H1 (cell line): ENCODE measurements around the gene PCGF3. TPM values are rescaled to one million over a fixed set of nuclear protein-coding genes. Genes with fewer than 3 reads are reported as not detected.

Experiments used
- CTCF ChIA-PET: fragments of 300-600 bp; sonication (Branson Sonifier 250); formaldehyde crosslinking; loops from one replicate; lab custom pipeline; 2021; ENCODE audit not compliant: partially characterized antibody; lab: Charles Lee
- POLR2A ChIA-PET: fragments of 300-600 bp; sonication (Branson Sonifier 250); formaldehyde crosslinking; loops from one replicate; lab custom pipeline; 2021; ENCODE audit warnings: inconsistent platforms; ENCODE audit not compliant: partially characterized antibody; lab: Charles Lee
- DNase-seq, 2 experiments: peaks; one replicate each; pipeline versions ENCODE4 v3.0.0 to v3.0.0-alpha.2; 2010 to 2022; ENCODE audit warnings: low spot score in 2 of 2, low read depth in 1 of 2, mixed read lengths in 1 of 2
- FAIRE-seq: peaks from 2 replicates; lab custom pipeline; 2011; peaks lifted over from hg19 to GRCh38; lab: Jason Lieb, UNC
- H2AFZ ChIP-seq: 2 replicates; pipeline ENCODE4 v1.8.1; 2012; ENCODE audit warnings: low read length, inconsistent platforms
- H2AK5ac ChIP-seq: 2 replicates; pipeline ENCODE4 v1.6.1; 2013; ENCODE audit warnings: low read depth, low read length
- H2BK120ac ChIP-seq: replicated peaks from 2 replicates; pipeline ENCODE3; 2013; ENCODE audit warnings: low read depth, low read length, inconsistent platforms
- H2BK12ac ChIP-seq: 2 replicates; pipeline ENCODE4 v1.6.1; 2013; ENCODE audit warnings: low read depth, low read length
- H2BK15ac ChIP-seq: 2 replicates; pipeline ENCODE4 v1.6.1; 2013; ENCODE audit warnings: low read length
- H2BK20ac ChIP-seq: 2 replicates; pipeline ENCODE4 v1.6.1; 2013; ENCODE audit warnings: low read length
- H2BK5ac ChIP-seq: 2 replicates; pipeline ENCODE4 v1.6.1; 2013; ENCODE audit warnings: low read depth, low read length
- H3K14ac ChIP-seq: 2 replicates; pipeline ENCODE4 v1.6.1; 2013; ENCODE audit warnings: inconsistent platforms; ENCODE audit not compliant: insufficient read length
- H3K18ac ChIP-seq: 2 replicates; pipeline ENCODE4 v1.6.1; 2013; ENCODE audit warnings: low read length; ENCODE audit errors: extremely low read depth
- H3K23ac ChIP-seq: 2 replicates; pipeline ENCODE4 v1.6.1; 2013; ENCODE audit warnings: inconsistent platforms; ENCODE audit not compliant: insufficient read length
- H3K23me2 ChIP-seq: 2 replicates; pipeline ENCODE4 v1.6.1; 2013; ENCODE audit warnings: low read depth, low read length
- H3K27ac ChIP-seq: 2 replicates; pipeline ENCODE4 v1.6.1; 2011; ENCODE audit warnings: low read depth, low read length, inconsistent platforms
- H3K27me3 ChIP-seq, 4 experiments: replicated peaks in 1 of 4; 1 replicate in 1 of 4; 2 replicates in 3 of 4; pipeline versions ENCODE4 v1.6.1 to v1.8.1; 2011 to 2013; ENCODE audit warnings: low read length in 3 of 4, mild to moderate bottlenecking in 3 of 4, inconsistent platforms in 2 of 4, mixed read lengths in 2 of 4, moderate library complexity in 1 of 4; ENCODE audit not compliant: control insufficient read depth in 3 of 4, insufficient read depth in 3 of 4; ENCODE audit errors: extremely low read depth in 1 of 4
- H3K36me3 ChIP-seq, 4 experiments: 2 replicates each; pipeline versions ENCODE4 v1.6.1 to v1.8.1; 2011 to 2013; ENCODE audit warnings: mild to moderate bottlenecking in 4 of 4, low read length in 3 of 4, moderate library complexity in 2 of 4, control low read depth in 1 of 4, inconsistent platforms in 1 of 4; ENCODE audit not compliant: insufficient read depth in 4 of 4, control insufficient read depth in 2 of 4
- H3K4ac ChIP-seq: replicated peaks from 2 replicates; pipeline ENCODE3; 2013; ENCODE audit warnings: low read length, low read depth, mixed read lengths, inconsistent platforms; ENCODE audit not compliant: insufficient read length
- H3K4me1 ChIP-seq, 4 experiments: replicated peaks in 1 of 4; 1 replicate in 1 of 4; 2 replicates in 3 of 4; pipeline versions ENCODE4 v1.6.1 to v1.8.1; 2011 to 2013; ENCODE audit warnings: low read length in 3 of 4, inconsistent platforms in 2 of 4, mixed read lengths in 1 of 4; ENCODE audit not compliant: insufficient read depth in 4 of 4, control insufficient read depth in 3 of 4
- H3K4me2 ChIP-seq, 2 experiments: 2 replicates each; pipeline versions ENCODE4 v1.6.1 to v1.8.1; 2011 to 2013; ENCODE audit warnings: low read depth in 2 of 2, low read length in 2 of 2, control low read depth in 1 of 2, inconsistent platforms in 1 of 2, mild to moderate bottlenecking in 1 of 2; ENCODE audit not compliant: insufficient read depth in 1 of 2
- H3K4me3 ChIP-seq, 4 experiments: fragments of 200-600, 300-600 bp in 1 of 4; sonication (generic), shearing (Covaris generic), sonication (Bioruptor Twin) in 1 of 4; 2 replicates each; pipeline versions ENCODE4 v1.5.1 to v1.8.1; 2011 to 2016; ENCODE audit warnings: low read length in 4 of 4, low read depth in 3 of 4, control low read depth in 2 of 4, inconsistent platforms in 2 of 4, mild to moderate bottlenecking in 2 of 4, mixed read lengths in 1 of 4, moderate library complexity in 1 of 4; ENCODE audit not compliant: insufficient read depth in 2 of 4; ENCODE audit errors: extremely low read depth in 1 of 4
- H3K56ac ChIP-seq: replicated peaks from 2 replicates; pipeline ENCODE3; 2013; ENCODE audit warnings: low read depth, mild to moderate bottlenecking, mixed read lengths, low read length, inconsistent platforms; ENCODE audit not compliant: insufficient read length
- H3K79me1 ChIP-seq: 2 replicates; pipeline ENCODE4 v1.6.1; 2013; ENCODE audit warnings: low read depth, low read length, control low read depth
- H3K79me2 ChIP-seq, 2 experiments: 2 replicates each; pipeline versions ENCODE4 v1.6.1 to v1.8.1; 2012 to 2013; ENCODE audit warnings: low read length in 2 of 2, mild to moderate bottlenecking in 2 of 2, inconsistent platforms in 1 of 2; ENCODE audit not compliant: insufficient read depth in 2 of 2, control insufficient read depth in 1 of 2
- H3K9ac ChIP-seq, 4 experiments: replicated peaks in 1 of 4; 1 replicate in 1 of 4; 2 replicates in 3 of 4; pipeline versions ENCODE4 v1.6.1 to v1.8.1; 2011 to 2013; ENCODE audit warnings: low read depth in 3 of 4, low read length in 3 of 4, control low read depth in 2 of 4, mild to moderate bottlenecking in 2 of 4, moderate library complexity in 2 of 4, inconsistent platforms in 1 of 4; ENCODE audit errors: extremely low read depth in 1 of 4
- H3K9me3 ChIP-seq, 2 experiments: 2 replicates each; pipeline versions ENCODE4 v1.6.1 to v1.8.1; 2012 to 2013; ENCODE audit warnings: mild to moderate bottlenecking in 2 of 2, moderate library complexity in 2 of 2, control low read depth in 1 of 2, inconsistent platforms in 1 of 2, low read depth in 1 of 2, low read length in 1 of 2, mixed read lengths in 1 of 2; ENCODE audit not compliant: insufficient read depth in 2 of 2
- H4K20me1 ChIP-seq, 2 experiments: replicated peaks in 1 of 2; 2 replicates each; pipeline versions ENCODE3 to v1.8.1; 2011 to 2013; ENCODE audit warnings: inconsistent platforms in 2 of 2, low read length in 2 of 2, mild to moderate bottlenecking in 1 of 2; ENCODE audit not compliant: insufficient read depth in 2 of 2, control insufficient read depth in 1 of 2
- H4K5ac ChIP-seq: 2 replicates; pipeline ENCODE4 v1.6.1; 2013; ENCODE audit warnings: low read length, low read depth, mixed read lengths, inconsistent platforms; ENCODE audit not compliant: insufficient read length
- H4K8ac ChIP-seq: 2 replicates; pipeline ENCODE4 v1.8.0; 2013; ENCODE audit warnings: mild to moderate bottlenecking, moderate library complexity, low read length, inconsistent platforms; ENCODE audit not compliant: insufficient read depth; ENCODE audit errors: extremely low read depth
- H4K91ac ChIP-seq: replicated peaks from 2 replicates; pipeline ENCODE3; 2013; ENCODE audit warnings: low read length, mixed read lengths, inconsistent platforms; ENCODE audit not compliant: insufficient read length
- BACH1 ChIP-seq: IDR thresholded peaks from 2 replicates; pipeline ENCODE4 v1.6.1; 2012; ENCODE audit warnings: low read length, improper control_type of control experiment
- CBX5 ChIP-seq: fragments of 300-800, 300-1000 bp; sonication (generic); IDR thresholded peaks from 2 replicates; pipeline ENCODE4 v1.7.1; 2016; ENCODE audit warnings: antibody characterized with exemption, low read length, low read depth
- CEBPB ChIP-seq: IDR thresholded peaks from 2 replicates; pipeline ENCODE4 v1.6.1; 2012; ENCODE audit warnings: low read depth, low read length
- EGR1 ChIP-seq: IDR thresholded peaks from 2 replicates; pipeline ENCODE4 v1.6.1; 2011; ENCODE audit warnings: low read depth, low read length, borderline replicate concordance
- NRF1 ChIP-seq: IDR thresholded peaks from 2 replicates; pipeline ENCODE4 v1.6.1; 2011; ENCODE audit warnings: mild to moderate bottlenecking, low read depth, low read length, improper control_type of control experiment
- POLR2A ChIP-seq, 2 experiments: IDR thresholded peaks; 1 replicate in 1 of 2; 2 replicates in 1 of 2; pipeline ENCODE4 v1.6.1; 2011; ENCODE audit warnings: low read depth in 2 of 2, low read length in 2 of 2, mild to moderate bottlenecking in 2 of 2; ENCODE audit errors: control extremely low read depth in 1 of 2
- SIN3A ChIP-seq, 2 experiments: IDR thresholded peaks in 1 of 2; conservative IDR thresholded peaks in 1 of 2; 2 replicates each; pipeline ENCODE4 v1.6.1; 2011 to 2012; ENCODE audit warnings: low read length in 2 of 2, improper control_type of control experiment in 1 of 2, low read depth in 1 of 2, mild to moderate bottlenecking in 1 of 2
- SP2 ChIP-seq: IDR thresholded peaks from 2 replicates; pipeline ENCODE4 v1.6.1; 2012; ENCODE audit warnings: mild to moderate bottlenecking, low read length, inconsistent platforms
- WGBS, 2 experiments: shearing (Covaris generic) in 1 of 2; methylation state at CpG; one replicate each; pipeline versions ENCODE4 v1.1.6 to v1.1.7; 2013 to 2015; ENCODE audit warnings: low lambda C conversion rate in 2 of 2, mixed read lengths in 2 of 2, inconsistent platforms in 1 of 2, low coverage in 1 of 2, missing lambda C conversion rate in 1 of 2; ENCODE audit not compliant: insufficient replicate concordance in 2 of 2, insufficient coverage in 1 of 2, insufficient read length in 1 of 2; ENCODE audit errors: extremely low coverage in 1 of 2, missing lambda C conversion rate in 1 of 2; 5-methylcytosine and 5-hydroxymethylcytosine counted together
- polyA plus RNA-seq, 7 experiments: library from polyadenylated mRNA; depleted of rRNA in 3 of 7; stranded (reverse) in 5 of 7; unstranded in 2 of 7; fragments of >200 nt in 5 of 7; fragments of 200-250 nt in 2 of 7; gene quantifications; 1 replicate in 5 of 7; 2 replicates in 1 of 7; 4 replicates in 1 of 7; pipeline versions ENCODE4 v1.2.1 to v1.2.3, GENCODE V29; 2011 to 2013; ENCODE audit warnings: missing spikeins in 2 of 7, mixed read lengths in 2 of 7
- total RNA-seq: library from RNA; stranded (reverse); fragmentation: NEBNext Ultra II Directional; extraction: Animal tissue kit (Norgen Biotek cat#: 25700); gene quantifications from 2 replicates; pipeline ENCODE4 v1.2.1, GENCODE V29; 2021
- TF ChIP-seq, protein P1 (sequence below): IDR thresholded peaks from 2 replicates; pipeline ENCODE4 v1.6.1; 2012; ENCODE audit warnings: low read length, inconsistent platforms
- TF ChIP-seq, protein P2 (sequence below): IDR thresholded peaks from 2 replicates; pipeline ENCODE4 v1.6.1; 2011; ENCODE audit warnings: low read length, improper control_type of control experiment

PCGF3 gene
- total and polyA plus RNA-seq, 2 of the 8 experiments (the other 6 are each of a cell fraction or from before 2014, with no cell fraction given), result 52.7 to 52.9 TPM

DNA sequence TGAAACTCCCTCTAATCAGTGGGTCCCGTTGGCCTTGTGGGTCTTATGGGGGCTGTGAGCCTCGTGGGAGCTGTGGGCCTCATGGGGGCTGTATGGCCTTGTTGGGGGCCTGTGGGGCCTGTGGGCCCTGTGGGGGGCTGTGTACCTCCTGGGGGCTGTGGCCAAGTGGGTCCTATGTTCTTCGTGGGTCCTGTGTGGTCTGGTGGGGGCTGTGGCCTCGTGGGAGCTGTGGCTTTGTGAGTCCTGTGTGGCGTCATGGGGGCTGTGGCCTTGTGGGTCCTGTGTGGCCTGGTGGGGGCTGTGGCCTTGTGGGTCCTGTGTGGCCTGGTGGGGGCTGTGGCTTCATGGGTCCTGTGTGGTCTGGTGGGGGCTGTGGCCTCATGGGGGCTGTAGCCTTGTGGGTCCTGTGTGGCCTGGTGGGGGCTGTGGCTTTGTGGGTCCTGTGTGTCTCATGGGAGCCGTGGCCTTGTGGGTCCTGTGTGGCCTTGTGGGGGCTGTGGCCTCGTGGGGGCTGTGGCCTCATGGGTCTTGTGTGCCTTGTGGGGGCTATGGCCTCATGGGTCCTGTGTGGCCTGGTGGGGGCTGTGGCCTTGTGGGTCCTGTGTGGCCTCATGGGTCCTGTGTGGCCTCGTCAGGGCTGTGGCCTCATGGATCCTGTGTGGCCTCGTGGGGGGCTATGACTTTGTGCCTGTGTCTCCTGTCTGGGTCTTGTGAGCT, 7.4 kb downstream of the PCGF3 start:
- POLR2A ChIA-PET, result interaction anchor here (1.2 kb wide), 1 partner anchor 11 kb away, joined by 5 read pairs; no protein-coding TSS in a partner anchor
- H2BK5ac ChIP-seq, result no peak overlapping the region; the same call in 1 of the 2 replicates
- 85% methylated on average over 9 of the region's 9 CpGs; no CpG with 5 or more reads in 1 of the 2 experiments for WGBS, 2 experiments
- no peak overlapping the region for H2BK120ac ChIP-seq
- FAIRE-seq (no peak), DNase-seq (no peak)
- peaks cover 21 to 44% of the 10 kb centered on the region in 2 experiments for H4K20me1 ChIP-seq
- no peak overlapping the region for H3K18ac ChIP-seq
- no peak overlapping the region for H2AFZ ChIP-seq
- CTCF ChIA-PET, result interaction anchor here (0.8 to 1.7 kb wide), 3 partner anchors 12 to 28 kb away, joined by 3 to 5 read pairs (median 4); no protein-coding TSS in a partner anchor
- H3K27ac ChIP-seq, result no peak overlapping the region
- no peaks in the 10 kb centered on the region for H3K4me1 ChIP-seq
- H3K4me3 ChIP-seq, result no peak overlapping the region
- H3K56ac ChIP-seq, result no peak overlapping the region
- no peak overlapping the region for H2BK20ac ChIP-seq
- H3K9ac ChIP-seq, result no peak overlapping the region
- peaks cover 14 to 86% of the 10 kb centered on the region in 2 experiments for H3K79me2 ChIP-seq
- H3K23ac ChIP-seq, result no peak overlapping the region
- H4K8ac ChIP-seq, result no peak overlapping the region; the same call in 1 of the 2 replicates
- peaks cover 2% of the 10 kb centered on the region; the same call in 1 of the 2 replicates for H3K23me2 ChIP-seq
- no peak overlapping the region for H4K5ac ChIP-seq
- no peak overlapping the region for H3K4me2 ChIP-seq
- no peak overlapping the region for H2BK12ac ChIP-seq
- H4K91ac ChIP-seq, result no peak overlapping the region
- H3K36me3 ChIP-seq, result peaks cover 0 to 6% (median 0%) of the 10 kb centered on the region in 4 experiments; a peak in 2 of 8 replicates
- H2BK15ac ChIP-seq, result no peak overlapping the region
- peaks cover 25% of the 10 kb centered on the region for H3K79me1 ChIP-seq
- no peaks in the 10 kb centered on the region for H3K27me3 ChIP-seq
- H3K4ac ChIP-seq, result no peak overlapping the region
- H3K9me3 ChIP-seq, result no peaks in the 10 kb centered on the region
- H3K14ac ChIP-seq, result no peak overlapping the region
- H2AK5ac ChIP-seq, result no peak overlapping the region
- TF ChIP-seq NRF1 (no peak), SP2 (no peak), CEBPB (no peak), BACH1 (no peak), CBX5 (no peak), SIN3A (conservative IDR thresholded peaks at IDR 0.05 in 1 of 2, IDR thresholded peaks at IDR 0.05 in 1 of 2; ENCODE audit: low read depth in 1 of 2, low read length in 2 of 2) (no peak), EGR1 (no peak), POLR2A (IDR thresholded peaks at IDR 0.05; ENCODE audit: control extremely low read depth in 1 of 2, low read depth in 2 of 2, low read length in 2 of 2) (no peak)
- TF ChIP-seq, protein P1, sequence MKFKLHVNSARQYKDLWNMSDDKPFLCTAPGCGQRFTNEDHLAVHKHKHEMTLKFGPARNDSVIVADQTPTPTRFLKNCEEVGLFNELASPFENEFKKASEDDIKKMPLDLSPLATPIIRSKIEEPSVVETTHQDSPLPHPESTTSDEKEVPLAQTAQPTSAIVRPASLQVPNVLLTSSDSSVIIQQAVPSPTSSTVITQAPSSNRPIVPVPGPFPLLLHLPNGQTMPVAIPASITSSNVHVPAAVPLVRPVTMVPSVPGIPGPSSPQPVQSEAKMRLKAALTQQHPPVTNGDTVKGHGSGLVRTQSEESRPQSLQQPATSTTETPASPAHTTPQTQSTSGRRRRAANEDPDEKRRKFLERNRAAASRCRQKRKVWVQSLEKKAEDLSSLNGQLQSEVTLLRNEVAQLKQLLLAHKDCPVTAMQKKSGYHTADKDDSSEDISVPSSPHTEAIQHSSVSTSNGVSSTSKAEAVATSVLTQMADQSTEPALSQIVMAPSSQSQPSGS, result no peak
- TF ChIP-seq, protein P2, sequence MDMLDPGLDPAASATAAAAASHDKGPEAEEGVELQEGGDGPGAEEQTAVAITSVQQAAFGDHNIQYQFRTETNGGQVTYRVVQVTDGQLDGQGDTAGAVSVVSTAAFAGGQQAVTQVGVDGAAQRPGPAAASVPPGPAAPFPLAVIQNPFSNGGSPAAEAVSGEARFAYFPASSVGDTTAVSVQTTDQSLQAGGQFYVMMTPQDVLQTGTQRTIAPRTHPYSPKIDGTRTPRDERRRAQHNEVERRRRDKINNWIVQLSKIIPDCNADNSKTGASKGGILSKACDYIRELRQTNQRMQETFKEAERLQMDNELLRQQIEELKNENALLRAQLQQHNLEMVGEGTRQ, result no peak
